HCT116 (cell line): ENCODE data around the gene KMT2C. TPM values are rescaled to one million over a fixed set of nuclear protein-coding genes. Genes with fewer than 3 reads are reported as not detected.

Source experiments
- ATAC-seq: fragments of 200-7000 bp; cut with Tn5 transposase; 2 replicates; pipeline ENCODE4 v1.9.1; 2020; ENCODE audit warnings: mild to moderate bottlenecking, moderate library complexity
- BruUV-seq: library from RNA; stranded (reverse); fragments of 400-500 nt; replicated peaks from 2 replicates; lab custom pipeline; 2021; lab: Mats Ljungman, UMichigan
- CTCF ChIA-PET: fragments of 300-600 bp; sonication (Branson Sonifier 250); formaldehyde crosslinking; loops from one replicate; lab custom pipeline; 2021; ENCODE audit warnings: antibody characterized with exemption; lab: Charles Lee
- POLR2A ChIA-PET: fragments of 300-600, 350-600 bp; sonication (Branson Sonifier 250); formaldehyde crosslinking; loops from one replicate; lab custom pipeline; 2021; ENCODE audit warnings: antibody characterized with exemption; lab: Charles Lee
- RAD21 ChIA-PET, 2 experiments: fragments of 300-600 bp; sonication (Branson Sonifier 250); formaldehyde crosslinking; loops; one replicate each; lab custom pipeline; 2023; ENCODE audit warnings: low total read pairs in 2 of 2; ENCODE audit not compliant: uncharacterized antibody in 2 of 2, unreplicated experiment in 2 of 2, low non-redundant PET in 1 of 2; lab: Charles Lee
- DNase-seq: peaks from one replicate; pipeline ENCODE4 v3.0.0-alpha.2; 2010; ENCODE audit warnings: low read depth, low spot score
- H2AFZ ChIP-seq: fragments of 200-600 bp; shearing (Covaris generic), sonication (generic); 2 replicates; pipeline ENCODE4 v1.6.1; 2017; ENCODE audit warnings: low read depth, mixed run types, mixed read lengths, antibody characterized with exemption, low read length; ENCODE audit not compliant: poor library complexity, severe bottlenecking
- H3K27ac ChIP-seq: 2 replicates; pipeline ENCODE4 v1.5.1; 2012; ENCODE audit warnings: low read depth, low read length
- H3K27me3 ChIP-seq: fragments of 200-600 bp; sonication (generic); 2 replicates; pipeline ENCODE4 v1.6.1; 2016; ENCODE audit warnings: mixed run types, low read length, mixed read lengths; ENCODE audit not compliant: insufficient read depth
- H3K36me3 ChIP-seq, 2 experiments: fragments of 200-500 bp in 1 of 2; fragments of 200-600 bp in 1 of 2; sonication (Bioruptor generic) in 1 of 2; sonication (generic) in 1 of 2; 2 replicates each; pipeline versions ENCODE4 v1.5.1 to v1.6.1; 2014 to 2016; ENCODE audit warnings: low read length in 2 of 2, inconsistent platforms in 1 of 2, mixed read lengths in 1 of 2, mixed run types in 1 of 2; ENCODE audit not compliant: insufficient read depth in 2 of 2, control insufficient read depth in 1 of 2
- H3K4me1 ChIP-seq, 2 experiments: fragments of 200-600 bp in 1 of 2; sonication (generic) in 1 of 2; 2 replicates each; pipeline versions ENCODE4 v1.5.1 to v1.6.1; 2012 to 2017; ENCODE audit warnings: low read length in 2 of 2, inconsistent platforms in 1 of 2, mild to moderate bottlenecking in 1 of 2, mixed read lengths in 1 of 2, mixed run types in 1 of 2, moderate library complexity in 1 of 2; ENCODE audit not compliant: insufficient read depth in 2 of 2, control insufficient read depth in 1 of 2
- H3K4me2 ChIP-seq: fragments of 200-600 bp; sonication (generic); 2 replicates; pipeline ENCODE4 v1.6.1; 2017; ENCODE audit warnings: mixed run types, low read length, mixed read lengths
- H3K4me3 ChIP-seq, 2 experiments: fragments of 200-600 bp in 1 of 2; sonication (generic) in 1 of 2; replicated peaks in 1 of 2; 2 replicates each; pipeline ENCODE4 v1.5.1; 2011 to 2016; ENCODE audit warnings: low read length in 2 of 2, control low read depth in 1 of 2, low read depth in 1 of 2, mild to moderate bottlenecking in 1 of 2, mixed read lengths in 1 of 2, mixed run types in 1 of 2
- H3K79me2 ChIP-seq: fragments of 200-600 bp; sonication (generic); 2 replicates; pipeline ENCODE4 v1.6.1; 2017; ENCODE audit warnings: mild to moderate bottlenecking, mixed run types, low read length, moderate library complexity, mixed read lengths; ENCODE audit not compliant: insufficient read depth
- H3K9ac ChIP-seq: fragments of 200-600 bp; sonication (generic); 2 replicates; pipeline ENCODE4 v1.6.1; 2016; ENCODE audit warnings: low read length, mixed read lengths
- H3K9me2 ChIP-seq: fragments of 200-600 bp; sonication (generic), shearing (Covaris generic); 2 replicates; pipeline ENCODE4 v1.6.1; 2017; ENCODE audit warnings: mixed run types, mild to moderate bottlenecking, moderate library complexity; ENCODE audit not compliant: insufficient read depth
- H3K9me3 ChIP-seq, 2 experiments: fragments of 200-500 bp in 1 of 2; fragments of 200-600 bp in 1 of 2; sonication (Bioruptor generic) in 1 of 2; sonication (generic) in 1 of 2; 2 replicates each; pipeline ENCODE4 v1.6.1; 2014 to 2017; ENCODE audit warnings: low read length in 2 of 2, mixed read lengths in 2 of 2, inconsistent platforms in 1 of 2, low read depth in 1 of 2, mild to moderate bottlenecking in 1 of 2, mixed run types in 1 of 2, moderate library complexity in 1 of 2; ENCODE audit not compliant: control insufficient read depth in 1 of 2, insufficient read depth in 1 of 2
- H4K20me1 ChIP-seq: fragments of 200-600 bp; sonication (generic), shearing (Covaris generic); 2 replicates; pipeline ENCODE4 v1.6.1; 2017; ENCODE audit warnings: mixed run types, mild to moderate bottlenecking, moderate library complexity; ENCODE audit not compliant: insufficient read depth
- CEBPB ChIP-seq: IDR thresholded peaks from 2 replicates; pipeline ENCODE4 v1.6.1; 2012; ENCODE audit warnings: low read depth
- JUND ChIP-seq: IDR thresholded peaks from 2 replicates; pipeline ENCODE4 v1.6.1; 2012
- POLR2A ChIP-seq: IDR thresholded peaks from 2 replicates; pipeline ENCODE4 v1.7.0; 2011; ENCODE audit warnings: borderline replicate concordance; ENCODE audit not compliant: insufficient read depth, insufficient read length; ENCODE audit errors: extremely low read depth
- POLR2AphosphoS5 ChIP-seq: IDR thresholded peaks from 2 replicates; pipeline ENCODE4 v1.6.1; 2011; ENCODE audit warnings: mild to moderate bottlenecking, low read depth, low read length, moderate library complexity
- SIN3A ChIP-seq: IDR thresholded peaks from 2 replicates; pipeline ENCODE4 v1.6.1; 2012; ENCODE audit warnings: low read depth
- SRF ChIP-seq: IDR thresholded peaks from 2 replicates; pipeline ENCODE4 v1.6.1; 2012; ENCODE audit warnings: low read depth
- TCF7L2 ChIP-seq: IDR thresholded peaks from 2 replicates; pipeline ENCODE4 v1.7.0; 2011; ENCODE audit warnings: borderline replicate concordance, inconsistent platforms; ENCODE audit not compliant: insufficient read depth, insufficient read length; ENCODE audit errors: extremely low read depth
- YY1 ChIP-seq: IDR thresholded peaks from 2 replicates; pipeline ENCODE4 v1.6.1; 2011; ENCODE audit warnings: low read length, low read depth, moderate library complexity, mild to moderate bottlenecking; ENCODE audit not compliant: insufficient replicate concordance; ENCODE audit errors: extremely low read depth
- ZNF274 ChIP-seq: fragments of 200-500 bp; sonication (Bioruptor generic); IDR thresholded peaks from 2 replicates; pipeline ENCODE4 v1.6.1; 2014; ENCODE audit warnings: mild to moderate bottlenecking, low read depth, low read length, inconsistent platforms
- intact Hi-C: fragments of 100-400 bp; cut with micrococcal nuclease; formaldehyde crosslinking; loops from 2 replicates; pipeline ENCODE4 v1.10.0; 2022
- total RNA-seq: library from RNA; stranded (reverse); gene quantifications from one replicate; pipeline ENCODE4 v1.2.1, GENCODE V29; 2021; ENCODE audit not compliant: unreplicated experiment
- TF ChIP-seq, protein P1 (sequence below): IDR thresholded peaks from 2 replicates; pipeline ENCODE4 v1.6.1; 2012
- TF ChIP-seq, protein P2 (sequence below), 3 experiments: fragments of 200-600 bp in 1 of 3; sonication (generic) in 1 of 3; IDR thresholded peaks in 2 of 3; conservative IDR thresholded peaks in 1 of 3; 2 replicates each; pipeline ENCODE4 v1.5.1; 2012 to 2017; ENCODE audit warnings: low read depth in 2 of 3, low read length in 2 of 3, antibody characterized with exemption in 1 of 3, borderline replicate concordance in 1 of 3, control low read depth in 1 of 3, mild to moderate bottlenecking in 1 of 3, mixed read lengths in 1 of 3, mixed run types in 1 of 3, moderate library complexity in 1 of 3; ENCODE audit not compliant: insufficient read depth in 1 of 3
- TF ChIP-seq, protein P3 (sequence below): IDR thresholded peaks from 2 replicates; pipeline ENCODE4 v1.6.1; 2012
- TF ChIP-seq, protein P4 (sequence below): IDR thresholded peaks from 2 replicates; pipeline ENCODE4 v1.6.1; 2011; ENCODE audit warnings: mild to moderate bottlenecking, low read length, moderate library complexity; ENCODE audit not compliant: insufficient replicate concordance; ENCODE audit errors: extremely low read depth

KMT2C gene
- total RNA-seq, 1 experiment from 2014 or later, result 22.9 TPM

DNA sequence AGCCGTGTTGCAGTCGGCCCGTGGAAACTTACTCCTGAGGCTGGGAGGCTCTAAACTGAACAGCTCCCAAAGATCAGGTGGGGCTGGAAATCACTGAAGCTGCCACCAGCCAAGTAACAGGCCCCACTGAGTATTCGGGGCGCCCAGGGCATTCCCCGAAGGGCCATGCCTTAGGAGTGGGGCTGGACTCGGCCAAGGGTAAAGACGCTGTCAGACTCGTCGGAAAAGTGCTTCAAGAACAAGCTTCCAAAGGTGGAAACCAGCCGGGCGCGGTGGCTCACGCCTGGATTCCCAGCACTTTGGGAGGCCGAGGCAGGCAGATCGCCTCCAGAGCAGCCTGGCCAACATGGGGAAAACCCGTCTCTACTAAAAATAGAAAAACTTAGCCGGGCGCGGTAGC is 307.6 kb downstream of the KMT2C start:
- POLR2A ChIA-PET, result no interaction called here

DNA sequence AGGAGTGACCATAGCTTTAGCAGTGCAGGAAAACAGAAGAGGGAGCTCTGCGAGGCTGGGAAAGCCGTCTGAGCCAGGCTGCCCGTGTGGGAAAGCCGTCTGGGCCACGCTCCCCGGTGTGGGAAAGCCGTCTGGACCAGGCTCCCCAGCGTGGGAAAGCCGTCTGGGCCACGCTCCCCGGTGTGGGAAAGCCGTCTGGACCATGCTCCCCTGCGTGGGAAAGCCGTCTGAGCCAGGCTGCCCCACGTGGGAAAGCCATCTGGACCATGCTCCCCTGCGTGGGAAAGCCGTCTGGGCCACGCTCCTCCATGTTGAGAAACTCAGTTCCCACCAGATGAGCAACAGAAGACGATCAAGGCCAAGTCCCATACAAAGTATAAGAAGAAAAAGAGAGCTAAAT is 308.6 kb downstream of the KMT2C start:
- H2AFZ ChIP-seq, result no peak overlapping the region
- TF ChIP-seq ZNF274, result no peak
- no peak for TF ChIP-seq POLR2A
- TF ChIP-seq POLR2AphosphoS5, result no peak
- no peak for TF ChIP-seq CEBPB
- TF ChIP-seq, protein P1, sequence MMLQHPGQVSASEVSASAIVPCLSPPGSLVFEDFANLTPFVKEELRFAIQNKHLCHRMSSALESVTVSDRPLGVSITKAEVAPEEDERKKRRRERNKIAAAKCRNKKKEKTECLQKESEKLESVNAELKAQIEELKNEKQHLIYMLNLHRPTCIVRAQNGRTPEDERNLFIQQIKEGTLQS, result no peak
- TF ChIP-seq, protein P2, sequence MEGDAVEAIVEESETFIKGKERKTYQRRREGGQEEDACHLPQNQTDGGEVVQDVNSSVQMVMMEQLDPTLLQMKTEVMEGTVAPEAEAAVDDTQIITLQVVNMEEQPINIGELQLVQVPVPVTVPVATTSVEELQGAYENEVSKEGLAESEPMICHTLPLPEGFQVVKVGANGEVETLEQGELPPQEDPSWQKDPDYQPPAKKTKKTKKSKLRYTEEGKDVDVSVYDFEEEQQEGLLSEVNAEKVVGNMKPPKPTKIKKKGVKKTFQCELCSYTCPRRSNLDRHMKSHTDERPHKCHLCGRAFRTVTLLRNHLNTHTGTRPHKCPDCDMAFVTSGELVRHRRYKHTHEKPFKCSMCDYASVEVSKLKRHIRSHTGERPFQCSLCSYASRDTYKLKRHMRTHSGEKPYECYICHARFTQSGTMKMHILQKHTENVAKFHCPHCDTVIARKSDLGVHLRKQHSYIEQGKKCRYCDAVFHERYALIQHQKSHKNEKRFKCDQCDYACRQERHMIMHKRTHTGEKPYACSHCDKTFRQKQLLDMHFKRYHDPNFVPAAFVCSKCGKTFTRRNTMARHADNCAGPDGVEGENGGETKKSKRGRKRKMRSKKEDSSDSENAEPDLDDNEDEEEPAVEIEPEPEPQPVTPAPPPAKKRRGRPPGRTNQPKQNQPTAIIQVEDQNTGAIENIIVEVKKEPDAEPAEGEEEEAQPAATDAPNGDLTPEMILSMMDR (IDR thresholded peaks at IDR 0.05 in 2 of 3, conservative IDR thresholded peaks at IDR 0.05 in 1 of 3; ENCODE audit: borderline replicate concordance in 1 of 3, insufficient read depth in 1 of 3, low read depth in 2 of 3, low read length in 2 of 3), result no peak
- no peak for TF ChIP-seq JUND
- TF ChIP-seq TCF7L2, result no peak
- TF ChIP-seq, all 23 proteins: peak for 0
- H3K27me3 ChIP-seq, result no peaks in the 10 kb centered on the region
- H3K4me3 ChIP-seq, result no peak overlapping the region
- no peak overlapping the region for H3K4me2 ChIP-seq
- no TSS peak for BruUV-seq
- H3K9me2 ChIP-seq, result no peaks in the 10 kb centered on the region
- DNase-seq, result no peak
- POLR2A ChIA-PET, result interaction anchor here (0.6 kb wide), 1 partner anchor 43 kb away, joined by 3 read pairs; no protein-coding TSS in a partner anchor
- intact Hi-C loops, result no loop called here
- CTCF ChIA-PET, result no interaction called here
- RAD21 ChIA-PET, result no interaction called here
- H3K27ac ChIP-seq, result no peak overlapping the region
- H3K79me2 ChIP-seq, result no peaks in the 10 kb centered on the region
- no peaks in the 10 kb centered on the region for H4K20me1 ChIP-seq
- ATAC-seq, result no peak
- no peaks in the 10 kb centered on the region for H3K9me3 ChIP-seq
- no peak overlapping the region for H3K9ac ChIP-seq
- H3K36me3 ChIP-seq, result peaks cover 0 to 24% of the 10 kb centered on the region in 2 experiments; a peak in 2 of 4 replicates
- H3K4me1 ChIP-seq, result no peaks in the 10 kb centered on the region

More for the DNA sequence above, 307.6 kb downstream of the KMT2C start:
- no peaks in the 10 kb centered on the region for H4K20me1 ChIP-seq
- RAD21 ChIA-PET, result no interaction called here
- no peaks in the 10 kb centered on the region for H3K9me3 ChIP-seq
- BruUV-seq, result no TSS peak
- DNase-seq (no peak), ATAC-seq (no peak)
- CTCF ChIA-PET, result no interaction called here
- peaks cover 0 to 16% of the 10 kb centered on the region in 2 experiments; a peak in 2 of 4 replicates for H3K36me3 ChIP-seq
- no peak overlapping the region for H3K9ac ChIP-seq
- H3K27ac ChIP-seq, result no peak overlapping the region
- intact Hi-C loops, result no loop called here
- H3K79me2 ChIP-seq, result no peaks in the 10 kb centered on the region
- TF ChIP-seq POLR2AphosphoS5 (no peak), YY1 (no peak), TCF7L2 (no peak), SRF (no peak), CEBPB (no peak), SIN3A (no peak), ZNF274 (no peak)
- TF ChIP-seq, protein P3, sequence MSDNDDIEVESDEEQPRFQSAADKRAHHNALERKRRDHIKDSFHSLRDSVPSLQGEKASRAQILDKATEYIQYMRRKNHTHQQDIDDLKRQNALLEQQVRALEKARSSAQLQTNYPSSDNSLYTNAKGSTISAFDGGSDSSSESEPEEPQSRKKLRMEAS, result no peak
- TF ChIP-seq, protein P4, sequence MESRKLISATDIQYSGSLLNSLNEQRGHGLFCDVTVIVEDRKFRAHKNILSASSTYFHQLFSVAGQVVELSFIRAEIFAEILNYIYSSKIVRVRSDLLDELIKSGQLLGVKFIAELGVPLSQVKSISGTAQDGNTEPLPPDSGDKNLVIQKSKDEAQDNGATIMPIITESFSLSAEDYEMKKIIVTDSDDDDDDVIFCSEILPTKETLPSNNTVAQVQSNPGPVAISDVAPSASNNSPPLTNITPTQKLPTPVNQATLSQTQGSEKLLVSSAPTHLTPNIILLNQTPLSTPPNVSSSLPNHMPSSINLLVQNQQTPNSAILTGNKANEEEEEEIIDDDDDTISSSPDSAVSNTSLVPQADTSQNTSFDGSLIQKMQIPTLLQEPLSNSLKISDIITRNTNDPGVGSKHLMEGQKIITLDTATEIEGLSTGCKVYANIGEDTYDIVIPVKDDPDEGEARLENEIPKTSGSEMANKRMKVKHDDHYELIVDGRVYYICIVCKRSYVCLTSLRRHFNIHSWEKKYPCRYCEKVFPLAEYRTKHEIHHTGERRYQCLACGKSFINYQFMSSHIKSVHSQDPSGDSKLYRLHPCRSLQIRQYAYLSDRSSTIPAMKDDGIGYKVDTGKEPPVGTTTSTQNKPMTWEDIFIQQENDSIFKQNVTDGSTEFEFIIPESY, result no peak
- no peak overlapping the region for H3K4me3 ChIP-seq
- H3K4me1 ChIP-seq, result no peaks in the 10 kb centered on the region
- no peak overlapping the region for H2AFZ ChIP-seq
- no peaks in the 10 kb centered on the region for H3K27me3 ChIP-seq
- H3K9me2 ChIP-seq, result no peaks in the 10 kb centered on the region
- H3K4me2 ChIP-seq, result no peak overlapping the region
